ENCODE results near the gene FTSJ3. TPM values are rescaled to one million over a fixed set of nuclear protein-coding genes. Genes with fewer than 3 reads are reported as not detected.
"Not testable (repeated sequence)": the region's sequence is repeated elsewhere in the genome, so short reads cannot be mapped to it uniquely, and the experiment has no call there.

The FTSJ3 gene
- total RNA-seq (10 to 100 TPM in 5 of 6 donors, 1 to 10 TPM in 1; 8.6 to 23.0 (median 12.8) TPM), polyA plus RNA-seq (10 to 100 TPM; 20.4 to 24.0 TPM)

- ATAC-seq, result peak; percentile 94 to 97 (median 94)
- intact Hi-C loops (cut with DNase I), result no loop called here
- Histone ChIP-seq H3K36me3 (peaks cover 0 to 55% (median 35%) of the 10 kb centered on the region in 3 donors), H3K27me3 (no peaks in the 10 kb centered on the region), H3K4me1 (peaks cover 4 to 21% (median 21%) of the 10 kb centered on the region in 3 donors), H3K4me3 (peak within 1 kb of the TSS; percentile 81 to 96 (median 93)), H3K27ac (peak within 1 kb of the TSS; percentile 73 to 91 (median 82)), H3K9me3 (no peaks in the 10 kb centered on the region)
- DNase-seq, result peak; percentile 92 to 97 (median 95)
- 0% methylated on average over 58 of the region's 58 CpGs for WGBS, 2 donors
- no peak for FAIRE-seq
- TF ChIP-seq CTCF (IDR thresholded peaks at IDR 0.05), result peak in 1 of 4 donors; percentile 32
Observed at GRCh38 chr17:63827002-63827800, at the start of gene FTSJ3, which contains the start of gene PSMC5. Gene FTSJ3 (minus strand): TSS chr17:63827663. CDS start chr17:63826902, 761 bp downstream. Gene PSMC5 (plus strand): TSS chr17:63827431. CDS start chr17:63827491, 60 bp downstream.

GRCh38 chr17:63874693-63875092 lies 47.2 kb upstream of the FTSJ3 start:
- intact Hi-C loops (cut with DNase I); ATAC-seq; H3K27me3 ChIP-seq; DNase-seq; FAIRE-seq; H3K4me3 ChIP-seq; H3K27ac ChIP-seq; H3K9me3 ChIP-seq; H3K36me3 ChIP-seq; H3K4me1 ChIP-seq: not testable (repeated sequence)
- 82 to 86% methylated on average over 6 of the region's 6 CpGs for WGBS, 2 donors

- FAIRE-seq; H3K27me3 ChIP-seq; H3K4me3 ChIP-seq; H3K27ac ChIP-seq; ATAC-seq; H3K9me3 ChIP-seq; DNase-seq; H3K36me3 ChIP-seq; intact Hi-C loops (cut with DNase I); H3K4me1 ChIP-seq: not testable (repeated sequence)
- 75% methylated on average over 6 to 7 of the region's 8 CpGs for WGBS, 2 donors
Observed at GRCh38 chr17:63874061-63874626, 46.7 kb upstream of the FTSJ3 start.

- H3K27me3 ChIP-seq; H3K4me1 ChIP-seq; H3K27ac ChIP-seq; H3K4me3 ChIP-seq; H3K9me3 ChIP-seq; FAIRE-seq; H3K36me3 ChIP-seq; DNase-seq; ATAC-seq; intact Hi-C loops (cut with DNase I): not testable (repeated sequence)
- WGBS, 2 donors, result 67 to 80% methylated on average over 5 to 7 of the region's 7 CpGs
Observed at GRCh38 chr17:63873577-63873976, 46.1 kb upstream of the FTSJ3 start, which contains the start of gene CSH2. Gene CSH2 (minus strand): TSS chr17:63873677. CDS start chr17:63873614, 63 bp downstream.

- H3K4me3 ChIP-seq; intact Hi-C loops (cut with DNase I); H3K27me3 ChIP-seq; H3K36me3 ChIP-seq; FAIRE-seq; DNase-seq; ATAC-seq; H3K27ac ChIP-seq; H3K4me1 ChIP-seq; H3K9me3 ChIP-seq: not testable (repeated sequence)
- WGBS, 2 donors, result 88 to 92% methylated on average over 10 to 15 of the region's 15 CpGs
Observed at GRCh38 chr17:63871646-63872365, 44.3 kb upstream of the FTSJ3 start.

- H3K27ac ChIP-seq; H3K4me1 ChIP-seq; H3K4me3 ChIP-seq; DNase-seq; H3K36me3 ChIP-seq; H3K9me3 ChIP-seq; FAIRE-seq; ATAC-seq; H3K27me3 ChIP-seq; intact Hi-C loops (cut with DNase I): not testable (repeated sequence)
- 79 to 85% methylated on average over 4 of the region's 4 CpGs for WGBS, 2 donors
Observed at GRCh38 chr17:63870292-63870665, 42.8 kb upstream of the FTSJ3 start.

- H3K9me3 ChIP-seq; H3K4me1 ChIP-seq; FAIRE-seq; DNase-seq; intact Hi-C loops (cut with DNase I); H3K4me3 ChIP-seq; H3K27ac ChIP-seq; H3K27me3 ChIP-seq; H3K36me3 ChIP-seq: not testable (repeated sequence)
- 41 to 46% methylated on average over 9 of the region's 9 CpGs for WGBS, 2 donors
- peak in 1 of 4 donors; percentile 64 for ATAC-seq
Observed at GRCh38 chr17:63869491-63870291, 42.2 kb upstream of the FTSJ3 start.

- H3K9me3 ChIP-seq; H3K36me3 ChIP-seq; intact Hi-C loops (cut with DNase I); FAIRE-seq; H3K27me3 ChIP-seq; H3K4me1 ChIP-seq; H3K4me3 ChIP-seq; H3K27ac ChIP-seq; DNase-seq: not testable (repeated sequence)
- peak in 2 of 4 donors; percentile 39 to 46 for ATAC-seq
- WGBS, 2 donors, result 69 to 78% methylated on average over 7 of the region's 7 CpGs
Observed at GRCh38 chr17:63866625-63867024, 39.2 kb upstream of the FTSJ3 start.

Measured in pancreas (tissue), 10 donors.